SK-N-SH (cell line): ENCODE data around the gene XRCC5. TPM values are rescaled to one million over a fixed set of nuclear protein-coding genes. Genes with fewer than 3 reads are reported as not detected.

Experiments
- CTCF ChIA-PET: fragments of 300-600, 350-600 bp; formaldehyde crosslinking; extraction: SDS; loops from one replicate; lab custom pipeline; 2021; lab: Yijun Ruan, JAX
- POLR2A ChIA-PET: fragments of 350-600 bp; sonication (Branson Sonifier 250); formaldehyde crosslinking; extraction: SDS; loops from one replicate; lab custom pipeline; 2020; ENCODE audit warnings: antibody characterized with exemption, inconsistent platforms; lab: Yijun Ruan, JAX
- DNase-seq: peaks from one replicate; pipeline ENCODE4 v3.0.0; 2012
- H2AFZ ChIP-seq: fragments of 200-600 bp; sonication (generic); 2 replicates; pipeline ENCODE4 v1.8.1; 2016; ENCODE audit warnings: antibody characterized with exemption, mild to moderate bottlenecking, low read depth
- H3F3A ChIP-seq: fragments of 200-600 bp; sonication (generic); replicated peaks from 2 replicates; pipeline ENCODE3; 2016; ENCODE audit warnings: antibody characterized with exemption, mild to moderate bottlenecking; ENCODE audit not compliant: insufficient read depth
- H3K27ac ChIP-seq, 2 experiments: fragments of 200-500 bp in 1 of 2; fragments of 200-600 bp in 1 of 2; sonication (Bioruptor generic) in 1 of 2; sonication (generic), shearing (Covaris generic) in 1 of 2; 2 replicates each; pipeline versions ENCODE4 v1.5.1 to v1.6.1; 2014 to 2016; ENCODE audit warnings: low read depth in 2 of 2, inconsistent platforms in 1 of 2, low read length in 1 of 2, mild to moderate bottlenecking in 1 of 2, mixed read lengths in 1 of 2
- H3K27me3 ChIP-seq: fragments of 200-600 bp; sonication (generic), shearing (Covaris generic); 2 replicates; pipeline ENCODE4 v1.6.1; 2016; ENCODE audit warnings: mixed run types; ENCODE audit not compliant: insufficient read depth
- H3K36me3 ChIP-seq, 2 experiments: fragments of 200-500 bp in 1 of 2; fragments of 200-600 bp in 1 of 2; sonication (Bioruptor generic) in 1 of 2; sonication (generic) in 1 of 2; replicated peaks in 1 of 2; 2 replicates each; pipeline versions ENCODE3 to v1.5.1; 2014 to 2016; ENCODE audit warnings: low read length in 1 of 2, mild to moderate bottlenecking in 1 of 2; ENCODE audit not compliant: insufficient read depth in 2 of 2, control insufficient read depth in 1 of 2
- H3K4me1 ChIP-seq, 2 experiments: fragments of 200-500 bp in 1 of 2; fragments of 200-600 bp in 1 of 2; sonication (Bioruptor generic) in 1 of 2; sonication (generic), shearing (Covaris generic) in 1 of 2; 2 replicates each; pipeline versions ENCODE4 v1.5.1 to v1.6.1; 2014 to 2016; ENCODE audit warnings: low read depth in 1 of 2, low read length in 1 of 2, mixed run types in 1 of 2; ENCODE audit not compliant: insufficient read depth in 2 of 2, control insufficient read depth in 1 of 2
- H3K4me2 ChIP-seq: fragments of 200-600 bp; sonication (generic), shearing (Covaris generic); 2 replicates; pipeline ENCODE4 v1.6.1; 2017; ENCODE audit warnings: mixed run types
- H3K4me3 ChIP-seq, 2 experiments: fragments of 200-500 bp in 1 of 2; fragments of 200-600 bp in 1 of 2; sonication (Bioruptor generic) in 1 of 2; sonication (generic), shearing (Covaris generic) in 1 of 2; 2 replicates each; pipeline versions ENCODE4 v1.5.1 to v1.8.1; 2014 to 2016; ENCODE audit warnings: low read depth in 2 of 2, inconsistent platforms in 1 of 2, low read length in 1 of 2, mild to moderate bottlenecking in 1 of 2, mixed read lengths in 1 of 2, moderate library complexity in 1 of 2
- H3K79me2 ChIP-seq: fragments of 200-600 bp; sonication (generic); 2 replicates; pipeline ENCODE4 v1.8.1; 2017; ENCODE audit warnings: mild to moderate bottlenecking; ENCODE audit not compliant: insufficient read depth
- H3K9ac ChIP-seq: fragments of 200-600 bp; sonication (generic); 2 replicates; pipeline ENCODE4 v1.6.1; 2017; ENCODE audit warnings: mixed run types
- H3K9me2 ChIP-seq: fragments of 200-600 bp; sonication (generic); 2 replicates; pipeline ENCODE4 v1.6.1; 2017; ENCODE audit warnings: mixed run types
- H3K9me3 ChIP-seq: fragments of 200-600 bp; sonication (generic); 2 replicates; pipeline ENCODE4 v1.6.1; 2017; ENCODE audit warnings: mixed run types, mild to moderate bottlenecking, moderate library complexity
- H4K20me1 ChIP-seq: fragments of 200-600 bp; sonication (generic); 2 replicates; pipeline ENCODE4 v1.6.1; 2017; ENCODE audit warnings: mild to moderate bottlenecking, mixed run types; ENCODE audit not compliant: insufficient read depth
- CHD2 ChIP-seq: fragments of 150-350 bp; IDR thresholded peaks from 2 replicates; pipeline ENCODE4 v1.6.1; 2018; ENCODE audit warnings: low read length; ENCODE audit not compliant: partially characterized antibody
- CTCF ChIP-seq: fragments of 200-600 bp; sonication (generic); IDR thresholded peaks from 2 replicates; pipeline ENCODE4 v1.6.1; 2017; ENCODE audit warnings: antibody characterized with exemption, mild to moderate bottlenecking, moderate library complexity
- ELF1 ChIP-seq: IDR thresholded peaks from 2 replicates; pipeline ENCODE4 v1.4.0; 2012
- EP300 ChIP-seq, 2 experiments: IDR thresholded peaks; 2 replicates each; pipeline versions ENCODE4 v1.4.0 to v1.6.1; 2012; ENCODE audit warnings: borderline replicate concordance in 1 of 2, low read depth in 1 of 2, low read length in 1 of 2
- FOXJ3 ChIP-seq: sonication (generic); formaldehyde crosslinking; IDR thresholded peaks from 2 replicates; pipeline ENCODE4 v1.5.1; 2020; ENCODE audit warnings: mild to moderate bottlenecking, missing genetic modification reagents
- GATA2 ChIP-seq: sonication (generic); formaldehyde crosslinking; IDR thresholded peaks from 2 replicates; pipeline ENCODE4 v1.5.0; 2020; ENCODE audit warnings: mild to moderate bottlenecking, missing genetic modification reagents
- IRF3 ChIP-seq: fragments of 150-350 bp; IDR thresholded peaks from 2 replicates; pipeline ENCODE4 v1.6.1; 2016; ENCODE audit warnings: mild to moderate bottlenecking, low read depth, low read length
- MAX ChIP-seq: IDR thresholded peaks from 2 replicates; pipeline ENCODE4 v1.4.0; 2012; ENCODE audit warnings: low read depth
- MEF2A ChIP-seq: IDR thresholded peaks from 2 replicates; pipeline ENCODE4 v1.4.0; 2012; ENCODE audit warnings: low read depth, borderline replicate concordance
- MXI1 ChIP-seq: IDR thresholded peaks from 2 replicates; pipeline ENCODE4 v1.6.1; 2012; ENCODE audit warnings: mild to moderate bottlenecking, low read depth, low read length, improper control_type of control experiment
- NFIC ChIP-seq: IDR thresholded peaks from 2 replicates; pipeline ENCODE4 v1.4.0; 2012; ENCODE audit warnings: borderline replicate concordance
- NRF1 ChIP-seq: IDR thresholded peaks from 2 replicates; pipeline ENCODE4 v1.6.1; 2012; ENCODE audit warnings: low read depth, mild to moderate bottlenecking, low read length
- PBX3 ChIP-seq: IDR thresholded peaks from 2 replicates; pipeline ENCODE4; 2012
- RCOR1 ChIP-seq: fragments of 150-350 bp; IDR thresholded peaks from 2 replicates; pipeline ENCODE4 v1.6.1; 2017; ENCODE audit warnings: antibody characterized with exemption, low read length
- RXRA ChIP-seq: IDR thresholded peaks from 2 replicates; pipeline ENCODE4 v1.4.0; 2012; ENCODE audit warnings: low read depth, mild to moderate bottlenecking, borderline replicate concordance
- SMC3 ChIP-seq: IDR thresholded peaks from 2 replicates; pipeline ENCODE4 v1.6.1; 2012; ENCODE audit warnings: low read depth, low read length, improper control_type of control experiment
- TAF1 ChIP-seq: IDR thresholded peaks from 2 replicates; pipeline ENCODE4 v1.6.1; 2012; ENCODE audit warnings: low read depth, mild to moderate bottlenecking, low read length, moderate library complexity, borderline replicate concordance
- TCF12 ChIP-seq: IDR thresholded peaks from 2 replicates; pipeline ENCODE4 v1.4.0; 2012
- TEAD4 ChIP-seq: IDR thresholded peaks from 2 replicates; pipeline ENCODE4 v1.4.0; 2012; ENCODE audit warnings: mild to moderate bottlenecking, borderline replicate concordance; ENCODE audit not compliant: insufficient read depth
- USF2 ChIP-seq: fragments of 150-350 bp; IDR thresholded peaks from 2 replicates; pipeline ENCODE4 v1.6.1; 2017; ENCODE audit warnings: antibody characterized with exemption, low read length, low read depth, borderline replicate concordance
- YY1 ChIP-seq: IDR thresholded peaks from 2 replicates; pipeline ENCODE4 v1.4.0; 2012; ENCODE audit warnings: low read depth, mild to moderate bottlenecking
- ZBTB33 ChIP-seq: IDR thresholded peaks from 2 replicates; pipeline ENCODE4 v1.4.0; 2012; ENCODE audit warnings: low read depth, borderline replicate concordance
- WGBS: methylation state at CpG from one replicate; pipeline ENCODE4 v1.1.6; 2017; ENCODE audit warnings: low lambda C conversion rate; 5-methylcytosine and 5-hydroxymethylcytosine counted together
- polyA plus RNA-seq, 3 experiments: library from polyadenylated mRNA; depleted of rRNA; stranded (reverse); fragments of >200 nt; gene quantifications; 2 replicates each; pipeline ENCODE4 v1.2.3, GENCODE V29; 2012

XRCC5 gene
- polyA plus RNA-seq, 1 of the 3 experiments (the other 2 are of a cell fraction) = 125 TPM

GRCh38 chr2:216234106-216234505 lies 125.0 kb downstream of the XRCC5 start:
- peaks cover 0 to 16% of the 10 kb centered on the region in 2 experiments for H3K36me3 ChIP-seq
- peaks cover 15% of the 10 kb centered on the region; the same call in 1 of the 2 replicates for H3K9me3 ChIP-seq
- H3K4me3 ChIP-seq = no peak overlapping the region
- H3K4me2 ChIP-seq = no peak overlapping the region
- ChIA-PET CTCF (no interaction called here), POLR2A (no interaction called here)
- H3K27ac ChIP-seq = no peak overlapping the region
- no peaks in the 10 kb centered on the region for H3K9me2 ChIP-seq
- no peaks in the 10 kb centered on the region for H3K27me3 ChIP-seq
- DNase-seq = no peak
- no peaks in the 10 kb centered on the region for H4K20me1 ChIP-seq
- H2AFZ ChIP-seq = no peak overlapping the region
- no peaks in the 10 kb centered on the region for H3K4me1 ChIP-seq
- TF ChIP-seq SMC3 (no peak), PBX3 (no peak), FOXJ3 (CRISPR knock-in tag) (no peak), EP300 (IDR thresholded peaks at IDR 0.05; ENCODE audit: borderline replicate concordance in 1 of 2, low read depth in 1 of 2, low read length in 1 of 2) (no peak), MEF2A (no peak), USF2 (no peak), ELF1 (no peak), NRF1 (no peak), GATA2 (CRISPR knock-in tag) (no peak)
- peaks cover 4% of the 10 kb centered on the region for H3F3A ChIP-seq
- 100% methylated on average over 1 of the region's 3 CpGs for WGBS
- H3K79me2 ChIP-seq = no peaks in the 10 kb centered on the region
- H3K9ac ChIP-seq = no peak overlapping the region

GRCh38 chr2:216235462-216235861 lies 126.3 kb downstream of the XRCC5 start:
- Histone ChIP-seq H3K4me3 (no peak overlapping the region), H2AFZ (no peak overlapping the region), H3K9ac (no peak overlapping the region), H3F3A (no peaks in the 10 kb centered on the region), H3K9me3 (peaks cover 15% of the 10 kb centered on the region; the same call in 1 of the 2 replicates), H3K4me2 (no peak overlapping the region), H3K9me2 (no peaks in the 10 kb centered on the region), H3K79me2 (no peaks in the 10 kb centered on the region), H3K27me3 (no peaks in the 10 kb centered on the region), H4K20me1 (no peaks in the 10 kb centered on the region), H3K27ac (no peak overlapping the region), H3K36me3 (peaks cover 0 to 11% of the 10 kb centered on the region in 2 experiments), H3K4me1 (no peaks in the 10 kb centered on the region)
- WGBS = 84% methylated on average over 2 of the region's 2 CpGs
- ChIA-PET POLR2A (no interaction called here), CTCF (no interaction called here)
- no peak for DNase-seq
- TF ChIP-seq TCF12 (no peak), TAF1 (no peak), MXI1 (no peak), EP300 (IDR thresholded peaks at IDR 0.05; ENCODE audit: borderline replicate concordance in 1 of 2, low read depth in 1 of 2, low read length in 1 of 2) (no peak), CHD2 (no peak), TEAD4 (no peak), RCOR1 (no peak), YY1 (no peak), NFIC (no peak), RXRA (no peak), MAX (no peak), NRF1 (no peak), IRF3 (no peak), ZBTB33 (no peak), FOXJ3 (CRISPR knock-in tag) (no peak), CTCF (no peak)
